ENCODE results near the gene ZDHHC8. TPM values are rescaled to one million over a fixed set of nuclear protein-coding genes. Genes with fewer than 3 reads are reported as not detected.

ZDHHC8 gene
- total RNA-seq, 3 donors from 2014 or later (not counting 1 experiment from before 2014, with no cell fraction given): 64.0 to 75.6 (median 65.3) TPM

DNA sequence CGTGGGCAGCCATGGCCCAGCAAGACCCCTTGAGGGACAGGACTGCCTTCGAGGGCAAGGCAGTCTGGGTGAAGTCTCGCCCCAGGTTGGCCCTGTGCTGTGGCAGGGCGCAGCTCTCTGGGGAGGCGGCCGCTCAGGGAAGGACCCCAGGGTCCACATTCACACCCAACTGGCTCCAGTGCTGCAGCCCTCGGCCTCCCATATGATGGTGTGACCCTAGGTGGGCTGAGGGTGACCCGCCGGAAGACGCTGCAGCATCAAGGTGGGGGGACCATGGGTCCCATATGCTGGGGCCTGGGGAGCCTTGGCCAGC, 47.3 kb downstream of the ZDHHC8 start:
- Histone ChIP-seq H3K9me3 (ENCODE audit: control insufficient read depth, insufficient read depth, low read length) (no peaks in the 10 kb centered on the region), H3K36me3 (ENCODE audit: control insufficient read depth, insufficient read depth, low read length) (no peaks in the 10 kb centered on the region), H3K27ac (ENCODE audit: low read length) (no peak overlapping the region), H3K4me3 (ENCODE audit: low read length) (no peak overlapping the region), H3K27me3 (ENCODE audit: control insufficient read depth, insufficient read depth, low read length) (no peaks in the 10 kb centered on the region), H3K4me1 (ENCODE audit: control insufficient read depth, insufficient read depth, low read length) (no peaks in the 10 kb centered on the region)
- no peak overlapping the region for H3K4me3 Mint-ChIP-seq
- no peak overlapping the region for H3K27ac Mint-ChIP-seq
- WGBS (ENCODE audit: insufficient coverage): 87% methylated on average over 10 of the region's 10 CpGs
- intact Hi-C loops (cut with micrococcal nuclease): no loop called here
- TF ChIP-seq, protein P1, sequence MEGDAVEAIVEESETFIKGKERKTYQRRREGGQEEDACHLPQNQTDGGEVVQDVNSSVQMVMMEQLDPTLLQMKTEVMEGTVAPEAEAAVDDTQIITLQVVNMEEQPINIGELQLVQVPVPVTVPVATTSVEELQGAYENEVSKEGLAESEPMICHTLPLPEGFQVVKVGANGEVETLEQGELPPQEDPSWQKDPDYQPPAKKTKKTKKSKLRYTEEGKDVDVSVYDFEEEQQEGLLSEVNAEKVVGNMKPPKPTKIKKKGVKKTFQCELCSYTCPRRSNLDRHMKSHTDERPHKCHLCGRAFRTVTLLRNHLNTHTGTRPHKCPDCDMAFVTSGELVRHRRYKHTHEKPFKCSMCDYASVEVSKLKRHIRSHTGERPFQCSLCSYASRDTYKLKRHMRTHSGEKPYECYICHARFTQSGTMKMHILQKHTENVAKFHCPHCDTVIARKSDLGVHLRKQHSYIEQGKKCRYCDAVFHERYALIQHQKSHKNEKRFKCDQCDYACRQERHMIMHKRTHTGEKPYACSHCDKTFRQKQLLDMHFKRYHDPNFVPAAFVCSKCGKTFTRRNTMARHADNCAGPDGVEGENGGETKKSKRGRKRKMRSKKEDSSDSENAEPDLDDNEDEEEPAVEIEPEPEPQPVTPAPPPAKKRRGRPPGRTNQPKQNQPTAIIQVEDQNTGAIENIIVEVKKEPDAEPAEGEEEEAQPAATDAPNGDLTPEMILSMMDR (IDR thresholded peaks at IDR 0.05): no peak
- no peaks in the 10 kb centered on the region for H3K4me1 Mint-ChIP-seq
- ATAC-seq (no peak), DNase-seq (no peak)
- H3K27me3 Mint-ChIP-seq (ENCODE audit: low read depth in 2 of 2): no peaks in the 10 kb centered on the region
- H3K9me3 Mint-ChIP-seq: no peaks in the 10 kb centered on the region
- H3K36me3 Mint-ChIP-seq: no peaks in the 10 kb centered on the region

DNA sequence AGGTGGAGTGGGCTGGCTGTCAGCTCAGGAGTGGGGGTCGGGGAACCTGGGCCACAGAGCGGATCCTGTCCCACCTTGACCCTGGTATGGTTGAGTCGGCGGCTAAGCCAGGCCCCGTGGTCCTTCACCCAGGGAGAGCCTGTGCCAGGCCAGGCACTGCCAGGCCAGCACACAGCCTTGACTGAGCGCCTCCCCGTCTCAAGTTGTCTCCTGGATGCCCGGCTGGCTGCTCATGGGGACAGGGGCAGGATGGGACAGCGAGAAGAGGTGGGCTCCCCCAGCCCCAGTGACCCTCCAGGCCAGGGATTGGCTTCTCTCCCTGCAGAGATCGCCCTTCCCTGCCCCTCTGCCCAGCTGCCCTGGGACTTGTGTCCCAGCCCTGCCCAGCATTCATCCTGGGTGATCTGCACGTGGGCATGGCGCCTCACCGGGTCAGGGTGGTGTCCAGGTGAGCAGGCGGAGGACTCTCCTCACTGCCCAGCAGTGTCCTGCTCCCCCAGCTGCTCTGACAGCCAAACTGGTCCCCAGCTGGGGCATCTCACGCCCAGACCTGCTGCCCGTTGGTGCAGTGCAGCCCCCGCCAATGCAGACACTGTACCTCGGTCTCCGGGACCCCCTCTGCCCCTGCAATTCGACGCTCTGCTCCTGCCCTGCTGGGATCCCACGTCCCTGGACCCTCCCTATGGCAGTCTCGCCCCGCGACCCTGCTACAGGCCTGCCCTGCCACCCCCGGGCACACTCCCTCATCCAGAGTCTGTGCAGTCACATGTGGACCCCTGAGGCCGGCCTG, 48.0 kb downstream of the ZDHHC8 start:
- TF ChIP-seq, protein P1 (IDR thresholded peaks at IDR 0.05): no peak
- Mint-ChIP-seq H3K27me3 (ENCODE audit: low read depth in 2 of 2) (no peaks in the 10 kb centered on the region), H3K36me3 (no peaks in the 10 kb centered on the region), H3K9me3 (no peaks in the 10 kb centered on the region), H3K4me1 (no peaks in the 10 kb centered on the region), H3K27ac (no peak overlapping the region), H3K4me3 (no peak overlapping the region)
- ATAC-seq (no peak), DNase-seq (no peak)
- Histone ChIP-seq H3K4me3 (ENCODE audit: low read length) (no peak overlapping the region), H3K4me1 (ENCODE audit: control insufficient read depth, insufficient read depth, low read length) (no peaks in the 10 kb centered on the region), H3K27ac (ENCODE audit: low read length) (no peak overlapping the region), H3K9me3 (ENCODE audit: control insufficient read depth, insufficient read depth, low read length) (no peaks in the 10 kb centered on the region), H3K36me3 (ENCODE audit: control insufficient read depth, insufficient read depth, low read length) (no peaks in the 10 kb centered on the region), H3K27me3 (ENCODE audit: control insufficient read depth, insufficient read depth, low read length) (no peaks in the 10 kb centered on the region)
- 91% methylated on average over 27 of the region's 27 CpGs for WGBS (ENCODE audit: insufficient coverage)
- intact Hi-C loops (cut with micrococcal nuclease): no loop called here

DNA sequence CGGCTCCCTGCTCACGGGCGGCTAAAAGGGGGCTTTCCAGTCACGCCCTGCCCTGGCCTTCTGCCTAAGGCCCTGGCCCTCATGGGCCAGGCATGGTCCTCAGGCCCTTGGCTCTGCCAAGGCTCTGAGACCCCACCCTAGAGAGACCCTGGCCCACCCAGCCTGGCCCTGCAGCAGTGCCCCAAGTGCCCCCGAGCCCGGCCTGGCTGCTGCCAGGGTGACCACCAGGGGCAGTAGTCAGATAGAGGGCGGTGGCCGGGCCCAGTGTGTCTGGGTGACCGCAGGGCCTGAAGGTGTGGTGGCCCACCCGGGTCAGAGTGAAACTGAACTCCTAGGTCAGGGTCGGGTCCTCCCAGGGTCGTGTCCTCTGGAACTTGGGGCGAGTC, 48.6 kb downstream of the ZDHHC8 start:
- Mint-ChIP-seq H3K4me1 (no peaks in the 10 kb centered on the region), H3K4me3 (no peak overlapping the region), H3K27me3 (ENCODE audit: low read depth in 2 of 2) (no peaks in the 10 kb centered on the region), H3K36me3 (no peaks in the 10 kb centered on the region), H3K27ac (no peak overlapping the region), H3K9me3 (no peaks in the 10 kb centered on the region)
- Histone ChIP-seq H3K4me3 (ENCODE audit: low read length) (no peak overlapping the region), H3K9me3 (ENCODE audit: control insufficient read depth, insufficient read depth, low read length) (no peaks in the 10 kb centered on the region), H3K27me3 (ENCODE audit: control insufficient read depth, insufficient read depth, low read length) (no peaks in the 10 kb centered on the region), H3K36me3 (ENCODE audit: control insufficient read depth, insufficient read depth, low read length) (no peaks in the 10 kb centered on the region), H3K4me1 (ENCODE audit: control insufficient read depth, insufficient read depth, low read length) (no peaks in the 10 kb centered on the region), H3K27ac (ENCODE audit: low read length) (no peak overlapping the region)
- DNase-seq: no peak
- intact Hi-C loops (cut with micrococcal nuclease): no loop called here
- 89% methylated on average over 13 of the region's 13 CpGs for WGBS (ENCODE audit: insufficient coverage)
- TF ChIP-seq, protein P1 (IDR thresholded peaks at IDR 0.05): no peak
- ATAC-seq: no peak

DNA sequence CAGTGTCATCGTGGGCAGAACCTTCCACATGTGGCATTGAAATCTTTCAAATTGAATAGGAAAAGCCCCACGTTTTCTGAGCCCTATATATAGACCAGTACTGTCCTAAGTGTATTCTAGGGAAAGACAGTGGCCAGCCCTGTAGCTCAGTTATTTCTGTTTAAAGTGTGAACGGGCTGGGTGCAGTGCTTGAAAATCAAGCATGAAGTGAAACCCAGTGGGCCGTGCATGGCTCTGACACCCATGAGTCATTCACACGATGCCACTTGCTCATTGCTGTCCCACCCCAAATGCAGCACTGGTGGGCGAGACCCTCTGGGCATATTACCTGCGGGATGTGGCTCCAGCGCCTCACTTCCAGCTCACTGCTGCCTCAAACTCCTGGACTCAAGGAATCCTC, 49.0 kb downstream of the ZDHHC8 start:
- intact Hi-C loops (cut with micrococcal nuclease): no loop called here
- no peaks in the 10 kb centered on the region for H3K4me1 Mint-ChIP-seq
- no peak overlapping the region for H3K27ac Mint-ChIP-seq
- H3K36me3 Mint-ChIP-seq: no peaks in the 10 kb centered on the region
- Histone ChIP-seq H3K27ac (ENCODE audit: low read length) (no peak overlapping the region), H3K36me3 (ENCODE audit: control insufficient read depth, insufficient read depth, low read length) (no peaks in the 10 kb centered on the region), H3K27me3 (ENCODE audit: control insufficient read depth, insufficient read depth, low read length) (no peaks in the 10 kb centered on the region), H3K4me1 (ENCODE audit: control insufficient read depth, insufficient read depth, low read length) (no peaks in the 10 kb centered on the region), H3K4me3 (ENCODE audit: low read length) (no peak overlapping the region), H3K9me3 (ENCODE audit: control insufficient read depth, insufficient read depth, low read length) (no peaks in the 10 kb centered on the region)
- WGBS (ENCODE audit: insufficient coverage): 70% methylated on average over 8 of the region's 8 CpGs
- no peaks in the 10 kb centered on the region for H3K9me3 Mint-ChIP-seq
- ATAC-seq: no peak
- DNase-seq: no peak
- H3K27me3 Mint-ChIP-seq (ENCODE audit: low read depth in 2 of 2): no peaks in the 10 kb centered on the region
- TF ChIP-seq, protein P1 (IDR thresholded peaks at IDR 0.05): no peak
- H3K4me3 Mint-ChIP-seq: no peak overlapping the region
